H9 (cell line): Measurements from ENCODE around the gene FAM120C. TPM values are rescaled to one million over a fixed set of nuclear protein-coding genes. Genes with fewer than 3 reads are reported as not detected.

Source experiments
- DNase-seq: peaks from one replicate; pipeline ENCODE4 v3.0.0-alpha.2; 2017
- H2AFZ ChIP-seq: one replicate; pipeline ENCODE4 v1.6.1; 2013; ENCODE audit warnings: mild to moderate bottlenecking, low read length, control low read depth, moderate library complexity
- H2AK5ac ChIP-seq: 2 replicates; pipeline ENCODE4 v1.6.1; 2013; ENCODE audit warnings: low read length, control low read depth, mixed read lengths; ENCODE audit not compliant: insufficient read length
- H2BK120ac ChIP-seq: one replicate; pipeline ENCODE4 v1.6.1; 2013; ENCODE audit warnings: low read depth, mild to moderate bottlenecking, low read length, control low read depth, inconsistent platforms; ENCODE audit not compliant: poor library complexity, severe bottlenecking
- H2BK12ac ChIP-seq: 2 replicates; pipeline ENCODE4 v1.6.1; 2013; ENCODE audit warnings: low read length, control low read depth, mixed read lengths, low read depth; ENCODE audit not compliant: insufficient read length
- H2BK15ac ChIP-seq: 2 replicates; pipeline ENCODE4 v1.6.1; 2013; ENCODE audit warnings: low read depth, low read length, control low read depth
- H2BK20ac ChIP-seq: one replicate; pipeline ENCODE4 v1.6.1; 2013; ENCODE audit warnings: low read depth, mild to moderate bottlenecking, low read length, control low read depth, inconsistent platforms; ENCODE audit not compliant: poor library complexity, severe bottlenecking
- H2BK5ac ChIP-seq: 2 replicates; pipeline ENCODE4 v1.6.1; 2013; ENCODE audit warnings: low read length, control low read depth, mixed read lengths; ENCODE audit not compliant: insufficient read length
- H3K14ac ChIP-seq: 2 replicates; pipeline ENCODE4 v1.6.1; 2013; ENCODE audit warnings: low read length, control low read depth; ENCODE audit not compliant: insufficient read depth
- H3K18ac ChIP-seq: 2 replicates; pipeline ENCODE4 v1.6.1; 2013; ENCODE audit warnings: low read depth, mild to moderate bottlenecking, mixed read lengths, low read length, control low read depth; ENCODE audit not compliant: insufficient read length
- H3K23ac ChIP-seq: 2 replicates; pipeline ENCODE4 v1.6.1; 2013; ENCODE audit warnings: low read length, control low read depth, mixed read lengths, low read depth; ENCODE audit not compliant: insufficient read length
- H3K23me2 ChIP-seq: 2 replicates; pipeline ENCODE4 v1.6.1; 2013; ENCODE audit warnings: low read depth, mild to moderate bottlenecking, mixed read lengths, low read length, control low read depth; ENCODE audit not compliant: insufficient read length, poor library complexity, severe bottlenecking
- H3K27ac ChIP-seq: 2 replicates; pipeline ENCODE4 v1.5.1; 2013; ENCODE audit warnings: low read length, control low read depth, mixed read lengths, low read depth; ENCODE audit not compliant: insufficient read length
- H3K27me3 ChIP-seq: 2 replicates; pipeline ENCODE4 v1.6.1; 2013; ENCODE audit warnings: low read length, control low read depth, inconsistent platforms; ENCODE audit not compliant: insufficient read depth
- H3K4ac ChIP-seq: 2 replicates; pipeline ENCODE4 v1.6.1; 2013; ENCODE audit warnings: low read depth, mild to moderate bottlenecking, control low read depth, inconsistent platforms, low read length, moderate library complexity
- H3K4me1 ChIP-seq: 2 replicates; pipeline ENCODE4 v1.6.1; 2013; ENCODE audit warnings: low read length, control low read depth, inconsistent platforms; ENCODE audit not compliant: insufficient read depth
- H3K4me2 ChIP-seq: 2 replicates; pipeline ENCODE4 v1.6.1; 2013; ENCODE audit warnings: low read length, control low read depth, mixed read lengths; ENCODE audit not compliant: insufficient read length, insufficient read depth
- H3K56ac ChIP-seq: 2 replicates; pipeline ENCODE4 v1.6.1; 2013; ENCODE audit warnings: low read depth, mild to moderate bottlenecking, mixed read lengths, low read length, control low read depth; ENCODE audit not compliant: insufficient read length
- H3K79me1 ChIP-seq: 2 replicates; pipeline ENCODE4 v1.6.1; 2013; ENCODE audit warnings: low read depth, mild to moderate bottlenecking, moderate library complexity, low read length, control low read depth, inconsistent platforms; ENCODE audit not compliant: insufficient read depth, poor library complexity, severe bottlenecking
- H3K79me2 ChIP-seq: 2 replicates; pipeline ENCODE4 v1.6.1; 2013; ENCODE audit warnings: low read length, control low read depth, inconsistent platforms; ENCODE audit not compliant: insufficient read depth
- H3K9ac ChIP-seq: 2 replicates; pipeline ENCODE4 v1.6.1; 2013; ENCODE audit warnings: low read length, control low read depth, mixed read lengths; ENCODE audit not compliant: insufficient read length; ENCODE audit errors: extremely low read depth
- H3K9me3 ChIP-seq: one replicate; pipeline ENCODE4 v1.6.1; 2013; ENCODE audit warnings: low read depth, low read length, inconsistent platforms; ENCODE audit not compliant: control insufficient read depth
- H3T11ph ChIP-seq: one replicate; pipeline ENCODE4 v1.6.1; 2013; ENCODE audit warnings: mild to moderate bottlenecking, low read length, control low read depth, inconsistent platforms
- H4K20me1 ChIP-seq: one replicate; pipeline ENCODE4 v1.6.1; 2013; ENCODE audit not compliant: control insufficient read depth, insufficient read length, insufficient read depth
- H4K5ac ChIP-seq: 2 replicates; pipeline ENCODE4 v1.6.1; 2013; ENCODE audit warnings: low read depth, mild to moderate bottlenecking, mixed read lengths, low read length, control low read depth; ENCODE audit not compliant: insufficient read length
- H4K8ac ChIP-seq: replicated peaks from 2 replicates; pipeline ENCODE4 v1.6.1; 2013; ENCODE audit warnings: low read length, control low read depth, mixed read lengths, low read depth; ENCODE audit not compliant: insufficient read length
- H4K91ac ChIP-seq: 2 replicates; pipeline ENCODE4 v1.6.1; 2013; ENCODE audit warnings: low read depth, mild to moderate bottlenecking, moderate library complexity, mixed read lengths, low read length, control low read depth; ENCODE audit not compliant: insufficient read length
- H3K27ac Mint-ChIP-seq, 3 experiments: 2 replicates in 2 of 3; 3 replicates in 1 of 3; pipeline ENCODE4 v1.8.0; 2020 to 2021; ENCODE audit warnings: mixed read lengths in 3 of 3, mild to moderate bottlenecking in 1 of 3, moderate library complexity in 1 of 3
- H3K27me3 Mint-ChIP-seq: 2 replicates; pipeline ENCODE4 v1.8.0; 2021; ENCODE audit warnings: low read depth, mild to moderate bottlenecking, moderate library complexity, mixed read lengths
- H3K36me3 Mint-ChIP-seq, 3 experiments: 2 replicates in 2 of 3; 3 replicates in 1 of 3; pipeline ENCODE4 v1.8.0; 2020 to 2021; ENCODE audit warnings: low read depth in 3 of 3, mixed read lengths in 3 of 3; ENCODE audit not compliant: insufficient read depth in 1 of 3
- H3K4me1 Mint-ChIP-seq, 2 experiments: 2 replicates each; pipeline ENCODE4 v1.8.0; 2020; ENCODE audit warnings: mixed read lengths in 2 of 2
- H3K4me3 Mint-ChIP-seq, 2 experiments: 2 replicates in 1 of 2; 3 replicates in 1 of 2; pipeline ENCODE4 v1.8.0; 2020 to 2021; ENCODE audit warnings: mild to moderate bottlenecking in 2 of 2, mixed read lengths in 2 of 2, moderate library complexity in 1 of 2
- H3K9me3 Mint-ChIP-seq, 2 experiments: 2 replicates in 1 of 2; 3 replicates in 1 of 2; pipeline ENCODE4 v1.8.0; 2020; ENCODE audit warnings: mild to moderate bottlenecking in 2 of 2, mixed read lengths in 2 of 2, moderate library complexity in 1 of 2
- CTCF ChIP-seq: fragments of 200-600 bp; sonication (generic); conservative IDR thresholded peaks from 3 replicates; pipeline ENCODE4 v1.8.0; 2021; ENCODE audit warnings: antibody characterized with exemption, mild to moderate bottlenecking
- WGBS: extraction: QIAGEN DNeasy Blood & Tissue Kit; methylation state at CpG from one replicate; pipeline ENCODE4 v1.1.7; 2013; ENCODE audit warnings: missing lambda C conversion rate, low lambda C conversion rate, mixed read lengths; ENCODE audit not compliant: insufficient read length; ENCODE audit errors: extremely low coverage; 5-methylcytosine and 5-hydroxymethylcytosine counted together
- total RNA-seq: library from RNA; stranded (reverse); gene quantifications from 2 replicates; pipeline ENCODE4 v1.2.1, GENCODE V29; 2021

Gene FAM120C
- total RNA-seq, 1 experiment from 2014 or later = 9.2 TPM

GRCh38 chrX:54223581-54223980, 40.5 kb upstream of the FAM120C start:
- H4K20me1 ChIP-seq = no peaks in the 10 kb centered on the region
- no peak overlapping the region for H3K9ac ChIP-seq
- no peaks in the 10 kb centered on the region for H3K27me3 ChIP-seq
- Mint-ChIP-seq H3K4me1 (peaks cover 0 to 3% of the 10 kb centered on the region in 2 experiments; a peak in 1 of 4 replicates), H3K36me3 (peaks cover 4 to 14% (median 4%) of the 10 kb centered on the region in 3 experiments; a peak in 6 of 7 replicates), H3K9me3 (peaks cover 40 to 61% of the 10 kb centered on the region in 2 experiments), H3K4me3 (no peak overlapping the region), H3K27me3 (no peaks in the 10 kb centered on the region), H3K27ac (no peak overlapping the region)
- H2AFZ ChIP-seq = no peak overlapping the region
- no peak overlapping the region for H3K56ac ChIP-seq
- no peak for TF ChIP-seq CTCF
- no peak overlapping the region for H2BK12ac ChIP-seq
- no peak overlapping the region for H4K91ac ChIP-seq
- H3K23me2 ChIP-seq = no peaks in the 10 kb centered on the region
- H4K5ac ChIP-seq = no peak overlapping the region
- no peak overlapping the region for H2AK5ac ChIP-seq
- H3K23ac ChIP-seq = no peak overlapping the region
- no peak overlapping the region for H3K4ac ChIP-seq
- H3K18ac ChIP-seq = no peak overlapping the region
- H3K9me3 ChIP-seq = peaks cover 8% of the 10 kb centered on the region
- H3K4me2 ChIP-seq = no peak overlapping the region
- no peak overlapping the region for H2BK20ac ChIP-seq
- H3K4me1 ChIP-seq = no peaks in the 10 kb centered on the region
- no peaks in the 10 kb centered on the region for H3K79me2 ChIP-seq
- H2BK120ac ChIP-seq = no peak overlapping the region
- no CpG with 5 or more reads among the region's 2 CpGs for WGBS
- no peak overlapping the region for H3T11ph ChIP-seq
- H3K27ac ChIP-seq = no peak overlapping the region
- no peak overlapping the region for H2BK15ac ChIP-seq
- H4K8ac ChIP-seq = no peak overlapping the region
- no peak for DNase-seq
- no peaks in the 10 kb centered on the region for H3K79me1 ChIP-seq
- H3K14ac ChIP-seq = no peak overlapping the region
- no peak overlapping the region for H2BK5ac ChIP-seq
